Measurements from ENCODE around the gene SAMD13. TPM values are rescaled to one million over a fixed set of nuclear protein-coding genes. Genes with fewer than 3 reads are reported as not detected.

The SAMD13 gene
- total RNA-seq, 1 donor from 2014 or later = not detected

DNA sequence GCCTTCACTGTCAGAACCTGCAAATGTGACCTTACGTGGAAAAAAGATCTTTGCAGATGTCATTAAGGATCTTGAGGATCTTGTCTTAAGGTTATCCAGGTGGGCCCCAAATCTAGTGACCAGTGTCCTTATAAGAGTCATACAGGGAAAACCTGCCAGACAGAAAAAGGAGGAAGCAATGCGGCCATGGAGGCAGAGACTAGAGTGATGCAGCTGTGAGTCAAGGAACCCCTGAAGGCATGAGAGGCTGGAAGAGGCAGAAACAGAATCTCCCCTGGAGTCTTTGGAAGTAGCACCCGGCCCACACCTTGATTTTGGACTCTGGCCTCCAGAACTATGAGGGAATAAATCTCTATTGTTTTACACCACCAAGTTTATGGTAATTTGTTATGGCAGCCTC lies 60.3 kb downstream of the SAMD13 start:
- TF ChIP-seq, protein P1, sequence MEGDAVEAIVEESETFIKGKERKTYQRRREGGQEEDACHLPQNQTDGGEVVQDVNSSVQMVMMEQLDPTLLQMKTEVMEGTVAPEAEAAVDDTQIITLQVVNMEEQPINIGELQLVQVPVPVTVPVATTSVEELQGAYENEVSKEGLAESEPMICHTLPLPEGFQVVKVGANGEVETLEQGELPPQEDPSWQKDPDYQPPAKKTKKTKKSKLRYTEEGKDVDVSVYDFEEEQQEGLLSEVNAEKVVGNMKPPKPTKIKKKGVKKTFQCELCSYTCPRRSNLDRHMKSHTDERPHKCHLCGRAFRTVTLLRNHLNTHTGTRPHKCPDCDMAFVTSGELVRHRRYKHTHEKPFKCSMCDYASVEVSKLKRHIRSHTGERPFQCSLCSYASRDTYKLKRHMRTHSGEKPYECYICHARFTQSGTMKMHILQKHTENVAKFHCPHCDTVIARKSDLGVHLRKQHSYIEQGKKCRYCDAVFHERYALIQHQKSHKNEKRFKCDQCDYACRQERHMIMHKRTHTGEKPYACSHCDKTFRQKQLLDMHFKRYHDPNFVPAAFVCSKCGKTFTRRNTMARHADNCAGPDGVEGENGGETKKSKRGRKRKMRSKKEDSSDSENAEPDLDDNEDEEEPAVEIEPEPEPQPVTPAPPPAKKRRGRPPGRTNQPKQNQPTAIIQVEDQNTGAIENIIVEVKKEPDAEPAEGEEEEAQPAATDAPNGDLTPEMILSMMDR (IDR thresholded peaks at IDR 0.05; ENCODE audit: partially characterized antibody, unreplicated experiment) = no peak
- Mint-ChIP-seq H3K36me3 (ENCODE audit: unreplicated experiment) (no peaks in the 10 kb centered on the region), H3K9me3 (ENCODE audit: unreplicated experiment) (no peaks in the 10 kb centered on the region), H3K4me1 (ENCODE audit: low read depth, unreplicated experiment) (no peaks in the 10 kb centered on the region), H3K4me3 (ENCODE audit: unreplicated experiment) (no peak overlapping the region), H3K27ac (ENCODE audit: unreplicated experiment) (no peak overlapping the region), H3K27me3 (ENCODE audit: unreplicated experiment) (no peaks in the 10 kb centered on the region)
- DNase-seq = no peak

DNA sequence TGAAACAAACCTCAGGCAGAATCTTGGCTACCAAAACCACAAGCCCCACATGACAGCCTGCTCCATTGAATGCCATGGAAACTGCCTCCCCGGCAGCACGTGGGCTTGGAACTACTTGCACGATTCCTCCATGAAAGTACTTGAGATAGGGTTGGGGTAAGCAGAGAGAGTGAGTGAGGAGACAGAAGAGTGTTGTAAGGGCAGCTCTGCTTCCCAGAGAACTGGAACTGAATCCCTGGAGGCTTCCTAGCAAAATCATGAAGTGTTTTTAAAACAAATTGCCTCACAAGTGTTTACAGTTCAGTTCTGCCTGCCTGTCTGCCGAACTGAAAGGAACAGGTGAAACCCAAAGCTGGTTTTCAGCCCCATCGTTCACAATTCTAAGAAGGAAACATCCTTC lies 61.5 kb downstream of the SAMD13 start:
- Mint-ChIP-seq H3K36me3 (ENCODE audit: unreplicated experiment) (peaks cover 4% of the 10 kb centered on the region), H3K27me3 (ENCODE audit: unreplicated experiment) (no peaks in the 10 kb centered on the region)
- DNase-seq = no peak

DNA sequence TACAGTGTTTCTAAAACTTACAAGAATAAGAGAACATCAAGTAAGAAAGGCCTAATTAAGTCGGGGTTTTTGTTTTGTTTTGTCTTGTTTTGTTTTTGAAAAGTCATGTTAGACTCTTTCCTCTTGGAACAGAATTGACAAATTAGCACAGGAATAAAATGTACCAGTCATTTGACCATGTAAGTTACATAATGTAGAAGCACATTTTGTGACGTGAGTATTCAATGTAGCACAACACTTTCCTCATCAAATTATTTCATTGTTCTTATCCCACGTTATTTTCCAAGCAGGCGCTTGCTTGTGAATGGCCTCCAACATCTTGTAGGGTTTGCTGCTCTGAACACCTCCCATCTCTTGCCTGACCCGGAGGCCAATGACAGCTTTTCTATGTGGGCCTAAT lies 62.1 kb downstream of the SAMD13 start:
- no peaks in the 10 kb centered on the region for H3K27me3 Mint-ChIP-seq (ENCODE audit: unreplicated experiment)
- no peak for DNase-seq
- no peaks in the 10 kb centered on the region for H3K4me1 Mint-ChIP-seq (ENCODE audit: low read depth, unreplicated experiment)
- H3K4me3 Mint-ChIP-seq (ENCODE audit: unreplicated experiment) = no peak overlapping the region
- H3K9me3 Mint-ChIP-seq (ENCODE audit: unreplicated experiment) = peaks cover 1% of the 10 kb centered on the region
- H3K36me3 Mint-ChIP-seq (ENCODE audit: unreplicated experiment) = peaks cover 4% of the 10 kb centered on the region
- TF ChIP-seq, protein P1 (IDR thresholded peaks at IDR 0.05; ENCODE audit: partially characterized antibody, unreplicated experiment) = no peak
- no peak overlapping the region for H3K27ac Mint-ChIP-seq (ENCODE audit: unreplicated experiment)

More for the DNA sequence above, 61.5 kb downstream of the SAMD13 start:
- Mint-ChIP-seq H3K4me1 (ENCODE audit: low read depth, unreplicated experiment) (no peaks in the 10 kb centered on the region), H3K27ac (ENCODE audit: unreplicated experiment) (no peak overlapping the region), H3K4me3 (ENCODE audit: unreplicated experiment) (no peak overlapping the region), H3K9me3 (ENCODE audit: unreplicated experiment) (peaks cover 1% of the 10 kb centered on the region)
- TF ChIP-seq, protein P1 (IDR thresholded peaks at IDR 0.05; ENCODE audit: partially characterized antibody, unreplicated experiment) = no peak

DNA sequence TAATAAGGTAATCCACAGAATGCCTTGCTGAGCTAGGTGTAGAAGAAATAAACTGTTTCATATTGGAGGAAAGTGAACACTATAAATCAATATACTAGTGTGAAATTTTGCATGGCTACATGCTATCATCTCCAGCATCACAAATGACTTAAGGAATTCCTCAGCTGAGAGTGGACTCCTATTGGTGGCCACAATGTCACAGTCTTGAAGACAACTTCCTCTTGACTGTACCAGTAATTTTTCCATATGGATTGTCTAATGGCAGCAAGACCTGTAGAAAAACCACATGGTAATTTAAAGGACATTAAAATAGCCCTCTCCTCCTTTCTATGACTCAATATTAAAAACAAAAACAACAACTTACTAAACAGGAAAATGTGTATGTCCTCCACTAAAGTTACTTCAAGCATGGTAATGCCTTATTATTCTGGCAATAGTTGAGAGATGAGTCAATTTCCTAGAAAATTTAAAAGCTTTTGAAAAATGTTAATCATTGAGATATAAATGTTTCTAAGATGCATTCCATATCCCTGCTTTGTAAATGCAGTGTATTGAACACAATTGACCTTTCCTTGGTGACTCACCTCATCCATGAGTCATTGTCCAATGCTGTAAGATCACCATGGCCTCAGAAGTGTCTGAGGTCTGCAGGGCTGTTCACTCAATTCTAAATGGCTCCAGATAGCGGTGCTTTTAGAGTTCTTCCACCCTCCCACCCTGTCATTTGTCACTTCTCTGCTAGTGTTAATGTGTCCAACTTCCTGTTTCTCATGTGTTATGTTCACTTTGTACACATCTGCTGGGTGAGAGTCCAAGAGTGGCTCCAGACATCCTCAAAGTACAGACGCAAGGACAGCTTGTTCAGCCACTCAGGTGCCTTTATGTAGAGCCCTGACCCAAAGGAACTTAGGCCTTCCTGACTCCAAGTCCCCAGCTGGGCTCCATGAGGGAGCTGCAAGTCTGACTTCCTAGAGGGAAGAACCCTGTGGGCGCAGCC lies 64.0 kb downstream of the SAMD13 start:
- H3K4me1 Mint-ChIP-seq (ENCODE audit: low read depth, unreplicated experiment) = no peaks in the 10 kb centered on the region

More for the DNA sequence above, 64.0 kb downstream of the SAMD13 start:
- Mint-ChIP-seq H3K9me3 (ENCODE audit: unreplicated experiment) (peaks cover 1% of the 10 kb centered on the region), H3K36me3 (ENCODE audit: unreplicated experiment) (peaks cover 4% of the 10 kb centered on the region), H3K27me3 (ENCODE audit: unreplicated experiment) (no peaks in the 10 kb centered on the region), H3K27ac (ENCODE audit: unreplicated experiment) (no peak overlapping the region), H3K4me3 (ENCODE audit: unreplicated experiment) (no peak overlapping the region)
- TF ChIP-seq, protein P1 (IDR thresholded peaks at IDR 0.05; ENCODE audit: partially characterized antibody, unreplicated experiment) = no peak
- DNase-seq = no peak

Data from glutamatergic neuron (in vitro differentiated cells).